DND-41 (cell line): ENCODE results near the gene EPM2AIP1.

Experiments
- ATAC-seq: fragments of 200-7000 bp; cut with Tn5 transposase; 3 replicates; pipeline ENCODE4 v1.9.1; 2021; ENCODE audit warnings: low read depth; ENCODE audit not compliant: insufficient read depth
- DNase-seq: peaks from one replicate; pipeline ENCODE4 v3.0.0-alpha.2; 2020
- H2AFZ ChIP-seq: 2 replicates; pipeline ENCODE4 v1.6.0; 2012; ENCODE audit warnings: low read depth, low read length
- H3K27ac ChIP-seq: 2 replicates; pipeline ENCODE4 v1.5.1; 2012; ENCODE audit warnings: low read length, inconsistent platforms
- H3K27me3 ChIP-seq: fragments of 200-600 bp; sonication (generic); 2 replicates; pipeline ENCODE4 v1.6.0; 2012; ENCODE audit warnings: low read length, mild to moderate bottlenecking, inconsistent platforms; ENCODE audit not compliant: insufficient read depth, poor library complexity
- H3K36me3 ChIP-seq: 2 replicates; pipeline ENCODE4 v1.5.1; 2012; ENCODE audit warnings: low read length, inconsistent platforms; ENCODE audit not compliant: insufficient read depth
- H3K4me1 ChIP-seq: 2 replicates; pipeline ENCODE4 v1.5.1; 2012; ENCODE audit warnings: mild to moderate bottlenecking, low read length; ENCODE audit not compliant: insufficient read depth
- H3K4me2 ChIP-seq: 2 replicates; pipeline ENCODE4 v1.6.0; 2012; ENCODE audit warnings: mild to moderate bottlenecking, moderate library complexity, low read length, inconsistent platforms; ENCODE audit not compliant: insufficient read depth
- H3K4me3 ChIP-seq, 2 experiments: fragments of 200-600 bp in 1 of 2; shearing (Covaris generic) in 1 of 2; 2 replicates each; pipeline ENCODE4 v1.5.1; 2012 to 2016; ENCODE audit warnings: inconsistent platforms in 2 of 2, low read length in 2 of 2, mild to moderate bottlenecking in 2 of 2, low read depth in 1 of 2, moderate library complexity in 1 of 2
- H3K79me2 ChIP-seq: 2 replicates; pipeline ENCODE4 v1.6.0; 2012; ENCODE audit warnings: low read length, inconsistent platforms; ENCODE audit not compliant: insufficient read depth
- H3K9ac ChIP-seq: 2 replicates; pipeline ENCODE4 v1.6.0; 2012; ENCODE audit warnings: low read depth, mild to moderate bottlenecking, inconsistent platforms, low read length, moderate library complexity
- H3K9me3 ChIP-seq: 2 replicates; pipeline ENCODE4 v1.5.1; 2012; ENCODE audit warnings: low read length, moderate library complexity, mild to moderate bottlenecking, inconsistent platforms; ENCODE audit not compliant: insufficient read depth, severe bottlenecking
- H4K20me1 ChIP-seq: 2 replicates; pipeline ENCODE4 v1.6.0; 2012; ENCODE audit warnings: low read length; ENCODE audit not compliant: insufficient read depth
- CTCF ChIP-seq: IDR thresholded peaks from 2 replicates; pipeline ENCODE4 v1.5.1; 2012; ENCODE audit warnings: borderline replicate concordance, low read length, moderate library complexity, mild to moderate bottlenecking; ENCODE audit not compliant: poor library complexity, severe bottlenecking; ENCODE audit errors: extremely low read depth
- EZH2 ChIP-seq: IDR thresholded peaks from 3 replicates; pipeline ENCODE4 v1.6.1; 2012; ENCODE audit warnings: borderline replicate concordance, low read depth, mild to moderate bottlenecking, moderate library complexity, low read length, inconsistent platforms; ENCODE audit not compliant: severe bottlenecking

Gene EPM2AIP1

GRCh38 chr3:36943601-36944000 is 49.3 kb downstream of the EPM2AIP1 start:
- DNase-seq = no peak
- TF ChIP-seq EZH2 (no peak), CTCF (no peak)
- no peaks in the 10 kb centered on the region for H3K27me3 ChIP-seq
- peak overlapping the region; percentile 69 for H3K9ac ChIP-seq
- no peaks in the 10 kb centered on the region for H3K36me3 ChIP-seq
- no peak for ATAC-seq
- no peaks in the 10 kb centered on the region for H3K79me2 ChIP-seq
- H3K4me1 ChIP-seq = peaks cover 15% of the 10 kb centered on the region
- H3K9me3 ChIP-seq = peaks cover 25% of the 10 kb centered on the region
- peak overlapping the region; percentile 69 for H3K4me2 ChIP-seq
- H4K20me1 ChIP-seq = no peaks in the 10 kb centered on the region
- H3K4me3 ChIP-seq = peak overlapping the region in 1 of 2 experiments; percentile 61; a peak in 3 of 4 replicates
- H3K27ac ChIP-seq = no peak overlapping the region
- peak overlapping the region; percentile 72; the same call in 1 of the 2 replicates for H2AFZ ChIP-seq

DNA sequence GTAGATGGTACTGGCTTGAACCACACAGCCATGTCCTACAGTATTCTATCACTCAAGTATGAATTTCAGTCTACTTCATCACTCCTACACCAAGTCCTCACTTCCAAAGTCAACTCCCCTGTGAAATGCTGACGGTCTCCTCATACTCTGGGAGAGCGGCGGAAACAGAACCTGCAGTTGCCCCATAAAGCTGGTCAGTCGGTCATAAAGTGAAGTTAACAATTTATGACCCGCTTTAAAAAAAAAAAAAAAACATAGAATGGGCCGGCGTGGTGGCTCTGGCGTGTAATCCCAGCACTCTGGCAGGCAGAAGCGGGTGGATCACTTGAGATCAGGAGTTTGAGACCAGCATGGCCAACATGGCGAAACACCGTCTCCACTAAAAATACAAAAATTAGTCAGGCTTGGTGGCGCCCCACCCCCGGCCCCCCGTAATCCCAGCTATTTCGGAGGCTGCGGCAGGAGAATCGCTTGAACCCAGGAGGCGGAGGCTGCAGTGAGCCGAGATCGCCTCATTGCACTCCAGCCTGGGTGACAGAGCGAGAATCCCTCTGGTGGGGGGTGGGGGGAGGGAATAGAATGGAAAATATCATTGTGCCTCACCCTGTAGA is 50.2 kb downstream of the EPM2AIP1 start:
- no peak for ATAC-seq
- H3K4me2 ChIP-seq = no peak overlapping the region

GRCh38 chr3:36941658-36942057 is 51.3 kb downstream of the EPM2AIP1 start:
- TF ChIP-seq EZH2 (no peak), CTCF (no peak)
- Histone ChIP-seq H3K79me2 (no peaks in the 10 kb centered on the region), H3K4me3 (no peak overlapping the region), H3K9me3 (peaks cover 14% of the 10 kb centered on the region), H3K27ac (no peak overlapping the region), H3K4me1 (peaks cover 15% of the 10 kb centered on the region), H3K4me2 (no peak overlapping the region), H3K27me3 (no peaks in the 10 kb centered on the region), H3K36me3 (no peaks in the 10 kb centered on the region), H4K20me1 (no peaks in the 10 kb centered on the region), H3K9ac (no peak overlapping the region), H2AFZ (no peak overlapping the region)
- ATAC-seq = no peak
- no peak for DNase-seq

More for the DNA sequence above, 50.2 kb downstream of the EPM2AIP1 start:
- H3K79me2 ChIP-seq = no peaks in the 10 kb centered on the region
- H3K27ac ChIP-seq = no peak overlapping the region
- peaks cover 20% of the 10 kb centered on the region for H3K9me3 ChIP-seq
- DNase-seq = no peak
- no peak overlapping the region for H2AFZ ChIP-seq
- no peak overlapping the region for H3K4me3 ChIP-seq
- no peaks in the 10 kb centered on the region for H4K20me1 ChIP-seq
- no peaks in the 10 kb centered on the region for H3K36me3 ChIP-seq
- H3K27me3 ChIP-seq = no peaks in the 10 kb centered on the region
- H3K9ac ChIP-seq = no peak overlapping the region
- TF ChIP-seq CTCF (no peak), EZH2 (no peak)
- H3K4me1 ChIP-seq = peaks cover 15% of the 10 kb centered on the region

- no peak for TF ChIP-seq EZH2
- no peak for TF ChIP-seq CTCF
- ATAC-seq = no peak
- H3K27me3 ChIP-seq = no peaks in the 10 kb centered on the region
Measured at GRCh38 chr3:36941162-36941561, 51.8 kb downstream of the EPM2AIP1 start.

More at GRCh38 chr3:36941162-36941561, 51.8 kb downstream of the EPM2AIP1 start:
- Histone ChIP-seq H3K27ac (no peak overlapping the region), H3K4me3 (no peak overlapping the region), H3K36me3 (no peaks in the 10 kb centered on the region), H3K9ac (no peak overlapping the region), H3K79me2 (no peaks in the 10 kb centered on the region), H3K4me1 (peaks cover 15% of the 10 kb centered on the region), H3K9me3 (peaks cover 14% of the 10 kb centered on the region), H3K4me2 (no peak overlapping the region), H2AFZ (no peak overlapping the region), H4K20me1 (no peaks in the 10 kb centered on the region)
- DNase-seq = no peak
